NCI-H187 treated with DMSO at 0.1 percent for 48 hours (cell line): ENCODE measurements around the gene SH2D6.
"Not testable (repeated sequence)": the region's sequence is repeated elsewhere in the genome, so short reads cannot be mapped to it uniquely, and the experiment has no call there.

Experiments
- DNase-seq: peaks from one replicate; lab custom pipeline; 2025; lab: John Stamatoyannopoulos, UW

SH2D6 gene

GRCh38 chr2:85470850-85471800, 52.6 kb downstream of the SH2D6 start:
- no peak for DNase-seq

- DNase-seq: no peak
Measured at GRCh38 chr2:85472261-85472660, 53.7 kb downstream of the SH2D6 start.

GRCh38 chr2:85475799-85476490, 57.4 kb downstream of the SH2D6 start:
- no peak for DNase-seq

- no peak for DNase-seq
Measured at GRCh38 chr2:85476624-85477023, 58.1 kb downstream of the SH2D6 start.

GRCh38 chr2:85477884-85478283, 59.4 kb downstream of the SH2D6 start:
- no peak for DNase-seq

GRCh38 chr2:85481818-85482777, 63.6 kb downstream of the SH2D6 start:
- no peak for DNase-seq

GRCh38 chr2:85484615-85485014, 66.1 kb downstream of the SH2D6 start:
- DNase-seq: not testable (repeated sequence)

GRCh38 chr2:85485815-85486214, 67.3 kb downstream of the SH2D6 start:
- DNase-seq: no peak
